Ascending aorta (tissue), 2 donors: ENCODE data around the gene PRR14. TPM values are rescaled to one million over a fixed set of nuclear protein-coding genes. Genes with fewer than 3 reads are reported as not detected.

ENCODE experiments used
- DNase-seq, 2 donors: peaks; one replicate each; pipeline ENCODE4 v3.0.0-alpha.2; 2019; ENCODE audit warnings: low spot score in 2 of 2
- H3K27ac ChIP-seq, 2 donors: fragments of 200-600 bp; sonication (generic); one replicate each; pipeline ENCODE4 v1.5.1; 2016 to 2017; ENCODE audit warnings: mild to moderate bottlenecking in 1 of 2
- H3K27me3 ChIP-seq: fragments of 200-600 bp; sonication (generic); one replicate; pipeline ENCODE4 v1.5.1; 2017
- H3K36me3 ChIP-seq, 2 donors: fragments of 200-600 bp; sonication (generic); one replicate each; pipeline ENCODE4 v1.5.1; 2016
- H3K4me1 ChIP-seq, 2 donors: fragments of 200-600 bp; sonication (generic); one replicate each; pipeline ENCODE4 v1.5.1; 2016 to 2017; ENCODE audit warnings: mild to moderate bottlenecking in 1 of 2
- H3K4me3 ChIP-seq, 2 donors: fragments of 200-600 bp; sonication (generic); one replicate each; pipeline ENCODE4 v1.5.1; 2016 to 2017; ENCODE audit warnings: mild to moderate bottlenecking in 1 of 2
- H3K9me3 ChIP-seq, 2 donors: fragments of 200-600 bp; sonication (generic); one replicate each; pipeline ENCODE4 v1.5.1; 2016
- CTCF ChIP-seq, 3 experiments: fragments of 200-600 bp in 2 of 3; fragments of 450-650 bp in 1 of 3; sonication (generic) in 2 of 3; IDR thresholded peaks; one replicate each; pipeline ENCODE4 v1.5.1; 2016 to 2019; ENCODE audit warnings: antibody characterized with exemption in 3 of 3, mild to moderate bottlenecking in 1 of 3, moderate library complexity in 1 of 3
- intact Hi-C: fragments of 100-400 bp; cut with DNase I; formaldehyde crosslinking; loops from one replicate; pipeline ENCODE4 v1.15.1; 2023
- total RNA-seq: library from RNA; depleted of rRNA; stranded (reverse); fragments of >200 nt; gene quantifications from one replicate; pipeline ENCODE4 v1.1.0, GENCODE V29; 2016

The PRR14 gene
- total RNA-seq, 1 donor from 2014 or later, result 124 TPM

- DNase-seq, result no peak
- TF ChIP-seq CTCF (IDR thresholded peaks at IDR 0.05), result no peak
- Histone ChIP-seq H3K4me3 (no peak overlapping the region), H3K27ac (no peak overlapping the region), H3K9me3 (no peaks in the 10 kb centered on the region), H3K4me1 (peaks cover 20 to 24% of the 10 kb centered on the region in 2 donors), H3K36me3 (peaks cover 61 to 67% of the 10 kb centered on the region in 2 donors), H3K27me3 (no peaks in the 10 kb centered on the region)
- intact Hi-C loops, result no loop called here
These were observed 11.7 kb downstream of the PRR14 start for GRCh38 chr16:30662449-30662848.

GRCh38 chr16:30663038-30663437 is 12.3 kb downstream of the PRR14 start:
- no peak for TF ChIP-seq CTCF (IDR thresholded peaks at IDR 0.05)
- H3K4me1 ChIP-seq, result peaks cover 17 to 22% of the 10 kb centered on the region in 2 donors

GRCh38 chr16:30663820-30664219 is 13.1 kb downstream of the PRR14 start:
- intact Hi-C loops, result no loop called here
- Histone ChIP-seq H3K4me3 (no peak overlapping the region), H3K4me1 (peaks cover 17 to 22% of the 10 kb centered on the region in 2 donors), H3K36me3 (peaks cover 74 to 80% of the 10 kb centered on the region in 2 donors), H3K27me3 (no peaks in the 10 kb centered on the region), H3K9me3 (no peaks in the 10 kb centered on the region), H3K27ac (no peak overlapping the region)
- no peak for TF ChIP-seq CTCF (IDR thresholded peaks at IDR 0.05)
- DNase-seq, result no peak

More at GRCh38 chr16:30663038-30663437, 12.3 kb downstream of the PRR14 start:
- no peak for DNase-seq
- Histone ChIP-seq H3K4me3 (no peak overlapping the region), H3K9me3 (no peaks in the 10 kb centered on the region), H3K36me3 (peaks cover 67 to 73% of the 10 kb centered on the region in 2 donors), H3K27ac (no peak overlapping the region), H3K27me3 (no peaks in the 10 kb centered on the region)
- intact Hi-C loops, result no loop called here

- DNase-seq, result no peak
- Histone ChIP-seq H3K4me3 (no peak overlapping the region), H3K27me3 (no peaks in the 10 kb centered on the region), H3K9me3 (no peaks in the 10 kb centered on the region), H3K27ac (no peak overlapping the region), H3K4me1 (peaks cover 17 to 22% of the 10 kb centered on the region in 2 donors), H3K36me3 (peaks cover 83 to 89% of the 10 kb centered on the region in 2 donors)
- intact Hi-C loops, result no loop called here
- TF ChIP-seq CTCF (IDR thresholded peaks at IDR 0.05), result no peak
These were observed 13.9 kb downstream of the PRR14 start for GRCh38 chr16:30664616-30665109.

- Histone ChIP-seq H3K27me3 (no peaks in the 10 kb centered on the region), H3K4me3 (no peak overlapping the region), H3K4me1 (peaks cover 13 to 20% of the 10 kb centered on the region in 2 donors), H3K36me3 (peaks cover 86 to 95% of the 10 kb centered on the region in 2 donors), H3K27ac (no peak overlapping the region), H3K9me3 (no peaks in the 10 kb centered on the region)
- TF ChIP-seq CTCF (IDR thresholded peaks at IDR 0.05), result no peak
- DNase-seq, result no peak
- intact Hi-C loops, result no loop called here
These were observed 14.5 kb downstream of the PRR14 start for GRCh38 chr16:30665155-30665829.
